Activated CD8-positive, alpha-beta memory T cell treated with anti-CD3 and anti-CD28 coated beads for 4 hours (primary cell): ENCODE data around the gene TRPV2.
"Not testable (repeated sequence)": the region's sequence is repeated elsewhere in the genome, so short reads cannot be mapped to it uniquely, and the experiment has no call there.

Experiments used
- DNase-seq, 2 donors: peaks; one replicate each; pipeline ENCODE4 v3.0.0-alpha.2; 2020; ENCODE audit warnings: low read depth in 2 of 2

The TRPV2 gene, protein sequence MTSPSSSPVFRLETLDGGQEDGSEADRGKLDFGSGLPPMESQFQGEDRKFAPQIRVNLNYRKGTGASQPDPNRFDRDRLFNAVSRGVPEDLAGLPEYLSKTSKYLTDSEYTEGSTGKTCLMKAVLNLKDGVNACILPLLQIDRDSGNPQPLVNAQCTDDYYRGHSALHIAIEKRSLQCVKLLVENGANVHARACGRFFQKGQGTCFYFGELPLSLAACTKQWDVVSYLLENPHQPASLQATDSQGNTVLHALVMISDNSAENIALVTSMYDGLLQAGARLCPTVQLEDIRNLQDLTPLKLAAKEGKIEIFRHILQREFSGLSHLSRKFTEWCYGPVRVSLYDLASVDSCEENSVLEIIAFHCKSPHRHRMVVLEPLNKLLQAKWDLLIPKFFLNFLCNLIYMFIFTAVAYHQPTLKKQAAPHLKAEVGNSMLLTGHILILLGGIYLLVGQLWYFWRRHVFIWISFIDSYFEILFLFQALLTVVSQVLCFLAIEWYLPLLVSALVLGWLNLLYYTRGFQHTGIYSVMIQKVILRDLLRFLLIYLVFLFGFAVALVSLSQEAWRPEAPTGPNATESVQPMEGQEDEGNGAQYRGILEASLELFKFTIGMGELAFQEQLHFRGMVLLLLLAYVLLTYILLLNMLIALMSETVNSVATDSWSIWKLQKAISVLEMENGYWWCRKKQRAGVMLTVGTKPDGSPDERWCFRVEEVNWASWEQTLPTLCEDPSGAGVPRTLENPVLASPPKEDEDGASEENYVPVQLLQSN

DNA sequence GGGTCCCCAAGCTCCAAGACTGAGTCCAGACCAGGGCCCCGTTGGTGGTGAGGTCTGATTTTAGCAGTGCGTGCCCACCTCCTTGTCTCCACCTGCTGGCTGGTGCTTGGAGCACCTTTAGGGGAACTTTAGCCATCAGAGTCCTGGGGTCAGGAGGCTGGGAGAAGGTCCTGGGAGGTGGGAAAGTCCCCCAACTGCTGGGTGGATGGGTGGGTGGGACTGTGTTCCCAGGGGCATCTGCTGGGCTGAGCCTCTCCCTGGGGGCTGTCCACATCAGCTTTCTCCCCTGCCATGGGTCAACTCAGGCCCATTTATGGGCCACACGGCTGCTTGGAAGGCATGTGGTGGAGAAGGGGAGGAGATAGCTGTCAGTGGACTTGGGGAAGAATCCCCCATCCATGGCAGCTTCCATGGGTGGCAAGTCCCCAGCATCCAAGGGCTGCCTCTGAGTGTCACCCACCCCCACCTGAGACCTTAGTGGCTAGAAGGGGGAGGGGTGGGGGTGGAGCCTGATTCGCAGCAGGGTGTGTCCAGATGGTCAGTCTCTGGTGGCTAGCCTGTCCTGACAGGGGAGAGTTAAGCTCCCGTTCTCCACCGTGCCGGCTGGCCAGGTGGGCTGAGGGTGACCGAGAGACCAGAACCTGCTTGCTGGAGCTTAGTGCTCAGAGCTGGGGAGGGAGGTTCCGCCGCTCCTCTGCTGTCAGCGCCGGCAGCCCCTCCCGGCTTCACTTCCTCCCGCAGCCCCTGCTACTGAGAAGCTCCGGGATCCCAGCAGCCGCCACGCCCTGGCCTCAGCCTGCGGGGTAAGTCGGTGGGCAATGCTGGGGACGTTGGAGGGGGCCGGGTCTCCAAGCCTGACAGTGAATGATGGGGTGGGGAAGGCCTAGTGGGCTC is at the start of gene TRPV2:
TRPV2 (plus strand) TSS at position 541 of the 894 bp plus-strand sequence. CDS start 2,098 bp downstream, outside the sequence.
- DNase-seq: no peak

DNA sequence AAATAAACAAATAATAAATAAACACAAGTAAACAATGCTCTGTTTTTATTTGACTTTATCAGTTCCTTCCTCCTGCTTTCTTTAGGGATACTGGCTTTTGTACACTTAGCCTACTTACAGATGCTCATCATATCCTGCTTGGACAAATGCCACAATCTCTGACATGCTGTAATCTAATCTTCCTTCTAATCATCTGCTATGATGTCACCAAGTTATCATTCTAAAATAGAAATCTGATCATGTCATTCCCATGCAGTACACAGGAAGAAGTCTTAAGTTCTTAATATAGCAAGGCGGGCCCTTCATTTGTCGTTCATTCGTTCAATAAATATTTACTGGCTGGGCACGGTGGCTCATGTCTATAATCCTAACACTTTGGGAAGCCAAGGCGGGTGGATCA is 43.6 kb upstream of the TRPV2 start:
- no peak for DNase-seq

DNA sequence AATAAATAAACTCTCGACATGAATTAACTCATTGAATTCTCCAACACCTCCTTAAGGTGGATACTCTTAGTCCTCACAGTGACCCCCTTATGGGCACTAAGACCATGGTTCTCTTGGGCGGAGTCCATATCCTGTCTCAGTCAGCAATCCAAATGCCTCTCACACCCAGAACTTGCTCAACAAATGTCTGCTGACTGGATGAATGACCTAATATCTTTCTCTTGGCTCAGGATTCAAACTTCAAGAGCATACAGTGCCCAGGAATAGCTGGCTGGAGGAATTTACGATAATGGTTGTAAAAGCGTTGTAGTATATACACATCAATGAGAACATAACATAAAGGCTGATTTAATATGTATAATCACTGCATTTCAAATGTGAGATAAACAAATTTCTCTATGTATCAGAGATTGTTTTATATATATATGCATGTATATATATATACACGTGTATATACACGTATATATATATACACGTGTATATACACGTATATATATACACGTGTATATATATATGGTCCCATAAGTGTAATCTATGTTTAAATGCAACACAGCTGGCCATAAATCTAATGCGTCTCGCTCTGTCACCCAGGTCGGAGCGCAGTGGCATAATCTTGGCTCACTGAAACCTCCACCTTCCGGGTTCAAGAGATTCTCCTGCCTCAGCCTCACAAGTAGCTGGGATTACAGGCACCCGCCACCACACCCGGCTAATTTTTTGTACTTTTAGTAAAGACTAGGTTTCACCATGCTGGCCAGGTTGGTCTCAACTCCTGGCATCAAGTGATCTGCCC is 41.0 kb upstream of the TRPV2 start:
- DNase-seq: no peak

DNA sequence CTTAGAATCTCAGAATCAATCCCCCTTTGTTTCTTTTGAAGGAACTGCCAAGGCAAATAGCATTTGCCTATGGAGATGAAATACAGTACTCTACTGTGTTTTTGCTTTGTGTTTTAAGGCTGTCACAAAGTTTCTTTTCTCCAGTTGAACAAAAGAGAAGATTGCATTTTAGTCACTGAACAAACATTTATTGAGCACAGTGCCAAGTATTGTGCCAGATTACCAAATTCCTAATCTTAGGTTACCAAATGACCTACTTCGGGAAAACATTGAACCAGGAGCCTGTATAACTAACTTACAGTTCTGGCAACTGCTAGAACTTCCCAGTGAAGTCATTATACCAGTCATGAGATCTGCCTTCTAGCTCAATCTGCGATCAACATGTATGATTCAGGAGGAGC is 37.4 kb upstream of the TRPV2 start:
- no peak for DNase-seq

GRCh38 chr17:16378636-16379282 is 36.6 kb upstream of the TRPV2 start:
- DNase-seq: no peak

DNA sequence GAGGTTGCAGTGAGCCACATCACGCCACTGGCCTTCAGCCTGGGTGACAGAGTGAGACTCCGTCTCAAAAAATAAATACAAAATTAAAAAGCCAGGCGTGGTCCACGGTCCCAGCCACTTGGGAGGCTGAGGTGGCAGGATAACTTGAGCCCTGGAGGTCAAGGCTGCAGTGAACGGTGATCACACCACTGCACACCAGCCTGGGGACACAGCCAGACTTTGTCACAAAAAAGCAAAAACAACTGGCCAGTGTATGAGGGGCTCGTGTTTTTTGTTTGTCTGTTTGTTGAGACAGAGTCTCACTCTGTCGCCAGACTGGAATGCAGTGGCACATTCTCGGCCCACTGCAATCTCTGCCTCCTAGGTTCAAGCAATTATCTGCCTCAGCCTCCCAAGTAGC is 35.7 kb upstream of the TRPV2 start:
- DNase-seq: no peak

GRCh38 chr17:16380640-16381495 is 34.5 kb upstream of the TRPV2 start, which contains the start of gene UBB:
Gene UBB (plus strand): TSS chr17:16381091. CDS start chr17:16381908, 817 bp downstream.
- peak; percentile 86 to 95 for DNase-seq

DNA sequence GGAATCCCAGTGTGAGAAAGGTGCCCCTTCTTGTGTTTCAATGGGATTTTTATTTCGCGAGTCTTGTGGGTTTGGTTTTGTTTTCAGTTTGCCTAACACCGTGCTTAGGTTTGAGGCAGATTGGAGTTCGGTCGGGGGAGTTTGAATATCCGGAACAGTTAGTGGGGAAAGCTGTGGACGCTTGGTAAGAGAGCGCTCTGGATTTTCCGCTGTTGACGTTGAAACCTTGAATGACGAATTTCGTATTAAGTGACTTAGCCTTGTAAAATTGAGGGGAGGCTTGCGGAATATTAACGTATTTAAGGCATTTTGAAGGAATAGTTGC is 33.9 kb upstream of the TRPV2 start:
- peak; percentile 14 to 24 for DNase-seq

- no peak for DNase-seq
Observed at GRCh38 chr17:16383216-16383615, 32.2 kb upstream of the TRPV2 start.

DNA sequence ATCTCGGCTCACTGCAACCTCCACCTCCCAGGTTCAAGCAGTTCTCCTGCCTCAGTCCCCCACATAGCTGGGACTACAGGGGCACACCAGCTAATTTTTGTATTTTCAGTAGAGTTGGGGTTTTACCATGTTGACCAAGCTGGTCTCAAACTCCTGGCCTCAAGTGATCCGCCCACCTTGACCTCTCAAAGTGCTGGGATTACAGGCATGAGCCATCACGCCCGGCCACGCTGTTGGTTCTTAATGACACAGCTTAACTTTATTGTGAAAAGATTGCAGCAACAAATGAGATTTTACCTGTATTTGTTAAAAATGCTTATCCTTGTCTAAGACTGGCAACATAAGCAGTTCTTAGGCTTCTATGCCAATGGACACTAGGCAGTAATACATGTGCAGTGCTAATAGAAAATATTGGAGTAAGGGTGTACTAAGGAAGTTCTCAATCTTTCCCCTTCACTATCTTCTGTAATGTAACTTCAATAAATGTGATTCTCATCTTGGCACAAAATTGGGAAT is 31.5 kb upstream of the TRPV2 start:
- DNase-seq: no peak

GRCh38 chr17:16384557-16384956 is 30.8 kb upstream of the TRPV2 start:
- DNase-seq: no peak

DNA sequence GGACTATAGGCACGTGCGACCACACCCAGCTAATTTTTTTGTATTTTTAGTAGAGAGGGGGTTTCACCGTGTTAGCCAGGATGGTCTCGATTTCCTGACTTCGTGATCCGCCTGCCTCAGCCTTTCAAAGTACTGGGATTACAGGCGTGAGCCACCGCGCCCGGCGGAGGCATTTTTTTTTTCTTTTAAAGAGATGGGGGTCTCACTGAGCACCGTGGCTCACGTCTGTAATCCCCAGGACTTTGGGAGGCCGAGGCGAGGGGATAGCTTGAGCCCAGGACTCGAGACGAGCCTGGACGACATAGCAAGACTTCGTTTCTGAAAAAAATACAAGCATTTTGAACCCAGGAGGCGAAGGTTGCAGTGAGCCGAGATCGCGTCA is 29.3 kb upstream of the TRPV2 start:
- DNase-seq: not testable (repeated sequence)

- DNase-seq: no peak
Observed at GRCh38 chr17:16391451-16391850, 23.9 kb upstream of the TRPV2 start.

- not testable (repeated sequence) for DNase-seq
Observed at GRCh38 chr17:16392491-16392890, 22.9 kb upstream of the TRPV2 start.

GRCh38 chr17:16395887-16396286 is 19.5 kb upstream of the TRPV2 start:
- not testable (repeated sequence) for DNase-seq

DNA sequence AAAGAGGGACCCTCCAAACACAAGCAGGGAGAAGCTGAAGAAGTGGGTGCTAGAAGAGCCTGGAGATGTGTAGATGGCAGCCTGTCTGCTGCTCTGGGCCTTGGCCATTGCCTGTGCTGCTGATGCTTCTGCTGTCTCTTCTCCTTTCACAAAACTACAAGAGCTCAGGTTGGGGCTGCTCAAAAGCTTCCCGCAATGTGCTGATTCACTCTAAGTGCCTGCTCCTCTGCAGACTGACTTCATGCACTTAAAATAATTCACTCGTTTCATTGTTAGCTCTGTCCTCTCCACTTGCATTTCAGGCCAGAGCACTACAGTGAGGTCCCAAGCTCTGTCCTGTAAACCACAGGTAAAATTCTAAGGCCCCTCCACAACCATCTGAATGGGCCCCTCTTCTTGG is 18.7 kb upstream of the TRPV2 start:
- DNase-seq: not testable (repeated sequence)

DNA sequence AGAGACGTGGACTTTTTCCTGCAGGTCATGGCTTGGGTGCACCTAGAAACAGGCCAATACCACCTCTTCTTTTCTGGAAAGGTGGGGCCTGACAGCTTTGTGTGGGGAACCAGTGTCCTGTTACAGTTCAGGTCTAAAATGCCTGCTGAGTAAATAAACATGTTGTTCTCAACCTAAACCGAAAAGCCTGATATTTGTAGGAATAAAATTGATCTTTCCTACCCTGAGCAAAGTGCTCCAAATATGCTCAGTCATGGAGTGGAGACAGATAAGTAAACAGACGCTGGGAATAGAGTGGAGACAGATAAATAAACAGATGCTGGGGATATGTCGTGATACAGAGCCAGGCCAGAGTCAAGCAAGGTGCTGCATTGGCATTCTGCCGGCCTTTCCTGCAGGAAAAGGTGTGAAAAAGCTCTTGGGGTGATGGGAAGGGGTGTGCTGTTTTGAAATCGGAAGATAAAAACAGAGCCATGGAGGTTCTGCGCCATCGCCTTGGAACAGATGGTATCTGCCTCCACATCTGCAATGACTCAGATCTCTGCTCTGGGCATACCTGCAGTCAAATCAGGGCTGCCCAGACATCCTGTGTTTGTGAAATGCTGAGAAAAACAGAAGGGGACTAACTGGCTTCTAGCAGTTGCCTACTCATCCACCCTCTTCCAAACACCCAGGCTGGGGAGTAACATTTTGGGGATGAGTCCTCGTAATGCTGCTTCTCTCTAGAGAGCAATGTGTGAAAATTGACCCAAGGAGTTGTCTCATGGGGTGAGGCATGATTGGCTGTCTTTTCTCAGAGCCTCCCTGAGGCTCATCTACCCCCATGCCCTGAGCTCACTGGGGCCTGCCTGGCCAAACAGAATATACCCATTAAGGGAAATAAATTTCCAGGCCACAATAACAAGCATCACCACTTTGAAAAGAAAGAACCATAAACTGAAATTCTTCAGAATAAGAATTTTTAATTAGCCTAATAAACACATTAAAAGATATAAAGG is 16.8 kb upstream of the TRPV2 start:
- DNase-seq: no peak

DNA sequence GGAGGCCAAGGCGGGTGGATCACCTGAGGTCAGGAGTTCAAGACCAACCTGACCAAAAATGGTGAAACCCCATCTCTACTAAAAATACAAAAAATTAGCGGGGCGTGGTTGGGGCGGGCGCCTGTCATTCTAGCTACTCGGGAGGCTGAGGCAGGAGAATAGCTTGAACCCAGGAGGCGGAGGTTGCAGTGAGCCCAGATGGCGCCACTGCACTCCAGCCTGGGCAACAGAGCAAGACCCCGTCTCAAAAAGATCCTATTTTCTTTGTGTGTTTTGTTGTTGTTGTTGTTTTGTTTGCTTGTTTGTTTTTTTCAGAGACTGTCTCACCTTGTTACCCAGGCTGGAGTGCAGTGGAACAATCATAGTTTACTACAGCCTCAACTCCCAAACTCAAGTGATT is 11.5 kb upstream of the TRPV2 start:
- DNase-seq: not testable (repeated sequence)
